ENCODE data around the gene CRTAC1.

DNA sequence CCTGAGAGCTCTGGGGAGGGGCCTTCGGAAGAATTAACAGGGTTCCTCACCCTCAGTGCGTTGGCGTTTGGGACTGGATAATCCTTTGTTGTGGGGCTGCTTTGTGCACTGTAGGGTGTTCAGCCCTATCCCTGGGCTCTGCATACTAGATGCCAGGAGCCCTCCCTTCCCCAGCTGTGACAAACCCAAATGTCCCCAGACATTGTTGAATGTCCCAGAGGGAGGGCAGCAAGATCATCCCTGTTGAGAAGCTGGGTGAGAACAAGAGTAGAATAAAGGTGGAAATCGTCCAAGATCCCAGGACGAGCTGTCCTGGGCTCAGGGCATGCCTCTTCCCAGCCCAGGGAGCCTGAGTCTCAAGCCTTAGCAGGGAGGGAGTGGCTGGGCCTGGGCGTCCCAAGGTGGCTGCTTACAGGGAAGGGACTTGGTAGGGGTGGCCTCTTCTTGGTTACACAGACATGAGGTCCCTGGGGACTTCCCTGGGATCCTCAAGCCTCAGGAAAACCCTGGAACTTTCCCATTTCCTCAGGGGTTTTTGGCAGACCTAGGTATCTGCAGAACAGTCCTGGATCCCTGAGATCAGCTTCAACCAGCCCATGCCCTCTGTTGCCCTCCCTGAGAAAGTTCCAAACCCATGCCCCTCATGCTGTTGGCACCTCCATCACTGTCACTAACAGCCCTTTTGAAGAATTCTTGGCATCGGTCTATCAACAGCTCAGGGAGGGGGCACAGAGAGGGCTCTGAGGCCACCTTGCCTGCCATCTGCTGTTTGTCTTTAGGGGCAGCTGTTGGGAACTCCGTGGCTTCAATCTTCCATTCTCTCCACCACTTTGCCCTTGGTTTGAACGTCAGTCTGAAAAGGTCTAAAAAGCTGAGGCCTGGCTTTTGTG is 127.0 kb downstream of the CRTAC1 start:
- TF ChIP-seq POLR2AphosphoS5 (IDR thresholded peaks at IDR 0.05; ENCODE audit: low read depth, low read length): no peak
- no peak for TF ChIP-seq TAF1 (IDR thresholded peaks at IDR 0.05; ENCODE audit: low read depth, low read length)
- TF ChIP-seq POLR2A (IDR thresholded peaks at IDR 0.05; ENCODE audit: low read depth, low read length): no peak
- no peak for TF ChIP-seq PAX5 (IDR thresholded peaks at IDR 0.05; ENCODE audit: insufficient read depth, low read length, severe bottlenecking)
- no peak for TF ChIP-seq SPI1 (IDR thresholded peaks at IDR 0.05; ENCODE audit: low read depth, low read length)
- no peak for TF ChIP-seq POU2F2 (IDR thresholded peaks at IDR 0.05; ENCODE audit: low read depth, low read length)

All from GM12891 (cell line).